ENCODE results near the gene DMD. TPM values are rescaled to one million over a fixed set of nuclear protein-coding genes. Genes with fewer than 3 reads are reported as not detected.

Gene DMD
- total RNA-seq, 3 donors from 2014 or later (not counting 1 experiment from before 2014, with no cell fraction given), result not detected

DNA sequence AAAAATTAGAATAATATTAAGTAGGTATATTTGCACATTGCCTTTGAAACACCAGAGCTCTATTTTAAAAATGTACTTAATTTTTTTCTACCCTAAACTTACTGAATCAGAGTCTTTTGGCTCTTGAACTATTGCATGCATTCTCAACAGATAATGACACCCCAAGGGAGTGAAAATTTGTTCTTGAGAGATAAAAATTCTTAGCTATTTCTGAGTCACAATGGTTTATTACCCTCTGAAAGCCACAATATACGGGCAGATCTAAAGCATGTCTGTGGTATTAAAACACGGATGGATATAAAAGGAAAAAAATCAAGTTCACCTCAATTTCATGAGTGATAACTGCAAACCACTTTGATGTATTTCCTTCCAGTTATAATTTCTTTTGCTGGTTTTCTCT, 1503.2 kb downstream of the DMD start:
- Histone ChIP-seq H3K27ac (ENCODE audit: low read length) (no peak overlapping the region), H3K36me3 (ENCODE audit: control insufficient read depth, insufficient read depth, low read length) (no peaks in the 10 kb centered on the region), H3K9me3 (ENCODE audit: control insufficient read depth, insufficient read depth, low read length) (no peaks in the 10 kb centered on the region), H3K4me3 (ENCODE audit: low read length) (no peak overlapping the region), H3K4me1 (ENCODE audit: control insufficient read depth, insufficient read depth, low read length) (no peaks in the 10 kb centered on the region), H3K27me3 (ENCODE audit: control insufficient read depth, insufficient read depth, low read length) (no peaks in the 10 kb centered on the region)
- no peak for TF ChIP-seq CTCF (IDR thresholded peaks at IDR 0.05)
- no peak overlapping the region for H3K4me3 Mint-ChIP-seq
- ATAC-seq, result no peak
- H3K36me3 Mint-ChIP-seq, result no peaks in the 10 kb centered on the region
- no peak for DNase-seq
- no CpG with 5 or more reads among the region's 2 CpGs for WGBS (ENCODE audit: insufficient coverage)
- H3K27me3 Mint-ChIP-seq (ENCODE audit: low read depth in 2 of 2), result peaks cover 0 to 2% of the 10 kb centered on the region in 2 donors
- H3K27ac Mint-ChIP-seq, result no peak overlapping the region
- intact Hi-C loops (cut with micrococcal nuclease), result no loop called here
- H3K9me3 Mint-ChIP-seq, result peaks cover 3 to 6% of the 10 kb centered on the region in 2 donors
- H3K4me1 Mint-ChIP-seq, result no peaks in the 10 kb centered on the region

DNA sequence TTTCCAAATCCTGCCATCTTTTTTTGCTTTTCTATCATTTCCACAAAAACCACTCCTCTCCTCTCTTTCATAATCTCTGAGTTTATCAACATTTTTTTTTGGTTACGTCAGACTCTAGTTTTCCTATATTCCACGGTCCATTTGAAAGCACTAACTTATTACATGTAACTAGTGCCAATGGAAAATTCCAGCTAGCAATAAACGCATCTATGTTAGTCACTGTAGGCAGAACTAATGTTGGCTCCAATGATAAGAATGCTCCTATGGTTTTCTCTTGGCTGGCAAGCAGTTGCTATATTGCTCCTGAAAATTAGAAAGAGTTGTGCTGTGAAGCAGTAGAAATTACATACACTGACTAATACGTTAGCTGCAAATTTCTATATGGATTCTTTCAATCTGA, 1504.9 kb downstream of the DMD start:
- no peak for TF ChIP-seq CTCF (IDR thresholded peaks at IDR 0.05)
- DNase-seq (no peak), ATAC-seq (no peak)
- Histone ChIP-seq H3K27me3 (ENCODE audit: control insufficient read depth, insufficient read depth, low read length) (no peaks in the 10 kb centered on the region), H3K27ac (ENCODE audit: low read length) (no peak overlapping the region), H3K9me3 (ENCODE audit: control insufficient read depth, insufficient read depth, low read length) (no peaks in the 10 kb centered on the region), H3K4me1 (ENCODE audit: control insufficient read depth, insufficient read depth, low read length) (no peaks in the 10 kb centered on the region), H3K4me3 (ENCODE audit: low read length) (no peak overlapping the region), H3K36me3 (ENCODE audit: control insufficient read depth, insufficient read depth, low read length) (no peaks in the 10 kb centered on the region)
- intact Hi-C loops (cut with micrococcal nuclease), result no loop called here
- Mint-ChIP-seq H3K4me1 (no peaks in the 10 kb centered on the region), H3K9me3 (peaks cover 8 to 10% of the 10 kb centered on the region in 2 donors), H3K36me3 (no peaks in the 10 kb centered on the region), H3K4me3 (no peak overlapping the region), H3K27ac (no peak overlapping the region), H3K27me3 (ENCODE audit: low read depth in 2 of 2) (no peaks in the 10 kb centered on the region)
- whole genome bisulfite sequencing (ENCODE audit: insufficient coverage), result 72% methylated on average over 2 of the region's 4 CpGs

GRCh38 chrX:31705816-31706215, 1505.5 kb downstream of the DMD start:
- WGBS (ENCODE audit: insufficient coverage), result 92% methylated on average over 1 of the region's 1 CpG
- DNase-seq (no peak), ATAC-seq (no peak)
- Histone ChIP-seq H3K4me3 (ENCODE audit: low read length) (no peak overlapping the region), H3K27ac (ENCODE audit: low read length) (no peak overlapping the region), H3K4me1 (ENCODE audit: control insufficient read depth, insufficient read depth, low read length) (no peaks in the 10 kb centered on the region), H3K36me3 (ENCODE audit: control insufficient read depth, insufficient read depth, low read length) (no peaks in the 10 kb centered on the region), H3K27me3 (ENCODE audit: control insufficient read depth, insufficient read depth, low read length) (no peaks in the 10 kb centered on the region), H3K9me3 (ENCODE audit: control insufficient read depth, insufficient read depth, low read length) (no peaks in the 10 kb centered on the region)
- no peaks in the 10 kb centered on the region for H3K27me3 Mint-ChIP-seq (ENCODE audit: low read depth in 2 of 2)
- peaks cover 8 to 10% of the 10 kb centered on the region in 2 donors for H3K9me3 Mint-ChIP-seq
- H3K36me3 Mint-ChIP-seq, result no peaks in the 10 kb centered on the region
- no peak overlapping the region for H3K27ac Mint-ChIP-seq
- intact Hi-C loops (cut with micrococcal nuclease), result no loop called here
- TF ChIP-seq CTCF (IDR thresholded peaks at IDR 0.05), result no peak
- H3K4me1 Mint-ChIP-seq, result no peaks in the 10 kb centered on the region
- H3K4me3 Mint-ChIP-seq, result no peak overlapping the region

DNA sequence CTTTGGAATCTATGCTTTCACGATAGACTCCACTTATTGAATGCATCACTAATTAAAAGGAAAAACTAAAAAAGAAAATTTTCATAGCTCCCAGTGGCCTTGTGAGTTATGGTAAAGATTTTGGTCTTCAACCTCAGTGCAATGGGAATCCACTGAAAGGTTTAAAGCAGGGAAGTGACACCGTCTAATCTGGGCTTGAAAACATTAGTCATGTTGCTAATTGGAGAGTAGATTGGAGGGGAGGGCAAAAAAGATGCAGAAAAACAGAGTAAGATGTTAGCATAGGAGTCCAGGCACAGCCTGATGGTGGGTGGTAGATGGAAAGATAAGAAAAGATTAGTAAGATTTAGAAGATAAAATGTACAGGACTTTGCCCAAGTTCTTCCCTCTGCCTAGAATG, 1506.4 kb downstream of the DMD start:
- Mint-ChIP-seq H3K36me3 (no peaks in the 10 kb centered on the region), H3K4me1 (no peaks in the 10 kb centered on the region), H3K27me3 (ENCODE audit: low read depth in 2 of 2) (no peaks in the 10 kb centered on the region), H3K27ac (no peak overlapping the region), H3K9me3 (peaks cover 8 to 10% of the 10 kb centered on the region in 2 donors), H3K4me3 (no peak overlapping the region)
- Histone ChIP-seq H3K27me3 (ENCODE audit: control insufficient read depth, insufficient read depth, low read length) (no peaks in the 10 kb centered on the region), H3K4me3 (ENCODE audit: low read length) (no peak overlapping the region), H3K9me3 (ENCODE audit: control insufficient read depth, insufficient read depth, low read length) (no peaks in the 10 kb centered on the region), H3K27ac (ENCODE audit: low read length) (no peak overlapping the region), H3K36me3 (ENCODE audit: control insufficient read depth, insufficient read depth, low read length) (no peaks in the 10 kb centered on the region), H3K4me1 (ENCODE audit: control insufficient read depth, insufficient read depth, low read length) (no peaks in the 10 kb centered on the region)
- no peak for ATAC-seq
- TF ChIP-seq CTCF (IDR thresholded peaks at IDR 0.05), result no peak
- WGBS (ENCODE audit: insufficient coverage), result 84% methylated on average over 1 of the region's 2 CpGs
- intact Hi-C loops (cut with micrococcal nuclease), result no loop called here
- no peak for DNase-seq

Data from natural killer cell (primary cell).